PC-3 (cell line): ENCODE measurements around the gene ENG.

Experiments used
- CTCF ChIP-seq: fragments of 300-600 bp; sonication (generic); conservative IDR thresholded peaks from 2 replicates; pipeline ENCODE4 v1.5.1; 2017; ENCODE audit warnings: antibody characterized with exemption, low read depth, mild to moderate bottlenecking, low read length
- EZH2 ChIP-seq: fragments of 300-600 bp; sonication (generic); IDR thresholded peaks from one replicate; pipeline ENCODE4 v1.6.1; 2017; ENCODE audit warnings: antibody characterized with exemption, mild to moderate bottlenecking, low read length; ENCODE audit not compliant: unreplicated experiment
- EZH2phosphoT487 ChIP-seq: fragments of 300-600 bp; sonication (generic); IDR thresholded peaks from 2 replicates; pipeline ENCODE4 v1.6.1; 2018; ENCODE audit warnings: mild to moderate bottlenecking, antibody characterized with exemption, low read length, borderline replicate concordance

- TF ChIP-seq CTCF (no peak), EZH2phosphoT487 (no peak), EZH2 (no peak)
These were observed 21.0 kb upstream of the ENG start for GRCh38 chr9:127875306-127875966.
